HG03571 (cell line): ENCODE data around the gene PARP3.
"Not testable (repeated sequence)": the region's sequence is repeated elsewhere in the genome, so short reads cannot be mapped to it uniquely, and the experiment has no call there.

ENCODE experiments used
- ATAC-seq: cut with Tn5 transposase; IDR thresholded peaks from one replicate; pipeline ENCODE4 v1.9.1; 2021; ENCODE audit not compliant: unreplicated experiment

PARP3 gene

DNA sequence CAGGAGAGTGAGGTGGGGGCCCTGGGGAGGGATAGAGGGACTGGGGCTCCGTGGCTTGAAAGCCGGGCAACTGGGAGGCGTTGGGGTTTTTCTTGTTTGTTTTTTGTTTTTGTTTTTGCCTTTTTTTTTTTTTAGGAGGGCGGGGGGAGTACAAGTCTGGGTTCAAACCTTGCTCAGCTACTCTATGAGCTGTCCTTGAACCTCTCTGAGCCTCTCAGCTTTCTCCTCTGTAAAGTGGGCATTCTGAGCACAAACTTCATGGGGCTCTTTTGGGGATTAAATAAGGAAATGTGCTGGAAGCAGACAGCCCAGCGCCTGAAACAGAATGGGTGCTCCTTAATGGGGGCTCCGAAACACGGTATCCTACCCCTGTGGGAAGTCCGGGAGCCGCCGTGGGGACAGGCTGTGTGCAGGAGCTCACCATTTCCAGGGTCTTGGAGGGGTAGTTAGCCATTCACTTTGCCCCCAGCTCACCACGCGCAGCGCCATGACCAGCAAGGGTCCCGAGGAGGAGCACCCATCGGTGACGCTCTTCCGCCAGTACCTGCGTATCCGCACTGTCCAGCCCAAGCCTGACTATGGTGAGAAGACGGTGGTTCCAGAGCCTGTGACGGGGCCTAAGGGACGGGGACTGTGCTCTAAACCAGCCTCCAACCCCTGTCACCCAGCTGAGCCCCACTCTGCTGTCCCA is 41.6 kb downstream of the PARP3 start:
- ATAC-seq = no peak

DNA sequence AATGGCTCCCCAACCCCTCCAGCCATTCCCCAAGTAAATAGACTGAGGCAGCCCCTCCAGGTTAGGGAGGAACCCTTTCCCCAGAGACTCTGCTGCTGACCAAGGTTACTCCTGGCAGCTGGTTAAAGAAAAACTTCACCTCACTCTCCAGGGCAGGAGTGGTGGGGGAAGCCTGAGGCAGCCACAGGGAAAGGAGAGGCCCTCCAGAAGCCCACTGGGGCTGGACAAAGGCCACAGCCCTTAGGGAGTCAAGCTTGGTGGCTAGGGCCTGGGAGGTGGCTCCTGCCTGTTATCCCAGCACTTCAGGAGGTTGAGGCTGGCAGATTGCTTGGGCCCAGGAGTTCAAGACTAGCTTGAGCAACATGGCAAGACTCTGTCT is 42.1 kb downstream of the PARP3 start:
- ATAC-seq = no peak

DNA sequence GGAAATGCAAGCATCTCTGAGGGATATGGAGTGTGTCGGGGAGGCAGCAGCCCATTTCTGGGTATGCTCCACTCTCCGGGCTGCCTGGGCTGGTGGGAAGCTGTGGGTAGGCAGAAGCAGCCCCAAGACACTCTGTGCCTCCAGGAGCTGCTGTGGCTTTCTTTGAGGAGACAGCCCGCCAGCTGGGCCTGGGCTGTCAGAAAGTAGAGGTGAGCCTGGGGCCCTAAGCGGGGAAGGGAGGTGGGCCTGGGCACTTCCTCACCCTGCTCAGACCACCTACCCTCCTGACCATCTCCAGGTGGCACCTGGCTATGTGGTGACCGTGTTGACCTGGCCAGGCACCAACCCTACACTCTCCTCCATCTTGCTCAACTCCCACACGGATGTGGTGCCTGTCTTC is 42.9 kb downstream of the PARP3 start:
- no peak for ATAC-seq

DNA sequence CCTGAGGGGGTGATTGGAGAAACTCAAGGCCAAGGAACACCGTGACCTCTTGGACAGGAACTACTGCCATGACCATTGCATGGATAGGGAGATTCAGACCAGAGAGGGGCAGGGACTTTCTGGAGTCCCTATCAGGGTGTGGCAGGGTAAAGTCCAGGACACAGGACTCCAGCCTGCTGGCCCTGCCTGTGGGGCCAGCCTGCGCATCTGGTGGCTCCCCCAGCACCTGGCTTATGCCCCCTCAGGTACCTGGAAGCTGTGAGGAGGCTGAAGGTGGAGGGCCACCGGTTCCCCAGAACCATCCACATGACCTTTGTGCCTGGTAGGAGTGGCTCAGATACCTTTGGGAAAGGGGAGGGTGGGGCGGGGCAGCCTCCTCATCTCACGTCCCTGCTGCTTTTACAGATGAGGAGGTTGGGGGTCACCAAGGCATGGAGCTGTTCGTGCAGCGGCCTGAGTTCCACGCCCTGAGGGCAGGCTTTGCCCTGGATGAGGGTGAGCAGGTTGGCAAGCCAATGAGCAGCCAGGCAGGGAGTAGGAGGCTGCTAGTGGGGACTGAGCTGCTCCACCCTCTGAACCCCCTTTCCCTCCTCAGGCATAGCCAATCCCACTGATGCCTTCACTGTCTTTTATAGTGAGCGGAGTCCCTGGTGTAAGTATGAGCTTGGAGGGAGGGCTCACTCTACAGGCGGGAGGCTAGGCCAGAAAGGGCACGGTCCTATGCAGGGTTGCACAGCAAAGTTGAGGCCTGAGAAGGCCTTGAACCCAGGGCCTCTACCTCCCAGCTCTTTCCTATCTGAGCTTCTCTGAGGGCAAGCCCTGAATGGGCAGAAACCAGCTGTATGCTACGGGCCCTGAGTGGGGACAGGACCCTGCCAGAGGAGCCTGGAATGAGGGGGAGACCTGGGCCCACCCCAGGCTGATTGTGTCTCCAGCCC is 44.1 kb downstream of the PARP3 start:
- ATAC-seq = no peak

DNA sequence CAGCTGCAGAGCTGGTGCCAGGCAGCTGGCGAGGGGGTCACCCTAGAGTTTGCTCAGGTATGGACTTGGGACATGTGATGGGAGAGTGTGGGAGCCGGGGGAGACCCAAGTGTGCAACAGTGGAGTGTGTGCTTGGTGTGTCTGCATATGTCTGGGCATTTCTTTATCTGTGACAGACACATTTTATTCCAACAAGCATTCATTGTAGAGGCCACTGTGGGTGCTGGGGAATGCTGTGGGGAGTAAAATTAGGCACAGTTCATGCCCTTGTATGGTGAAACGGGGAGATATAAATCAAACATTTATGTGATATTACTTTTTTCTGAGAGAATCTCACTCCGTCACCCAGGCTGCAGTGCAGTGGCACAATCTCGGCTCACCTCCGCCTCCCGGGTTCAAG is 45.4 kb downstream of the PARP3 start:
- no peak for ATAC-seq

DNA sequence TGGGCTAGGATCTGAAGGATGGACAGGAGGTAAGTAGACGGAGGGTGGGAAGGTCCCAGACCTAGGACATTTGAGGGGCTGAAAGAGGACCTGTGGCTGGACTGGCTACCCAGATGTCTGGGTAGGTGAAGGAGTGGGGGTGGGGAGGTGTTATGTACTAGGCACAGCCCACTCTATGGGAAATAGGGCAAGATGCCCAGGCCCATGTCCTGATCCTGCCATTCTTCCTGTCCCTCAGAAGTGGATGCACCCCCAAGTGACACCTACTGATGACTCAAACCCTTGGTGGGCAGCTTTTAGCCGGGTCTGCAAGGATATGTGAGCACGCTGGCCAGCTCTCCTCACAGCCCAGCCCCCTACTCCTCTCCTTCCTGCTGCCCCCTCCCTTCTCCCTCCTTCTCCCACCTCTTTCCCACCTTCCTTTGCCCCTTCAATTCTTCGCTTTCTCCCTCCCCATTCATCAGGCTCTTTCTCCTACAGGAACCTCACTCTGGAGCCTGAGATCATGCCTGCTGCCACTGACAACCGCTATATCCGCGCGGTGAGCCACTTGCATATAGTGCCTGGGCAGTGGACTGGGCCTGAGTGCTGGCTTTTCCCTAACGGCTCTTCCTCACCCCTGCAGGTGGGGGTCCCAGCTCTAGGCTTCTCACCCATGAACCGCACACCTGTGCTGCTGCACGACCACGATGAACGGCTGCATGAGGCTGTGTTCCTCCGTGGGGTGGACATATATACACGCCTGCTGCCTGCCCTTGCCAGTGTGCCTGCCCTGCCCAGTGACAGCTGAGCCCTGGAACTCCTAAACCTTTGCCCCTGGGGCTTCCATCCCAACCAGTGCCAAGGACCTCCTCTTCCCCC is 46.4 kb downstream of the PARP3 start:
- ATAC-seq = no peak

DNA sequence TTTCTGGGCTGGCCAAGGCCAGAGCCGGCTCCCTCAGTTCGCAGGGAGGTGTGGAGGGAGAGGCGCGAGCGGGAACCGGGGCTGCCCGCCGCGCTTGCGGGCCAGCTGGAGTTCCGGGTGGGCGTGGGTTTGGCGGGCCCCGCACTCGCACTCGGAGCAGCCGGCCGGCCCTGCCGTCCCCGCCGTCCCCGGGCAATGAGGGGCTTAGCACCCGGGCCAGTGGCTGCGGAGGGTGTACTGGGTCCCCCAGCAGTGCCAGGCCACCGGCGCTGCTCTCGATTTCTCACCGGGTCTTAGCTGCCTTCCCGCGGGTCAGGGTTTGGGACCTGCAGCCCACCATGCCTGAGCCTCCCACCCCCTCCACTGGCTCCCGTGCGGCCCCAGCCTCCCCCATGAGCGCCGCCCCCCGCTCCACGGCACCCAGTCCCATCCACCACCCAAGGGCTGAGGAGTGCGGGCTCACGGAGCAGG is 48.4 kb downstream of the PARP3 start:
- not testable (repeated sequence) for ATAC-seq

DNA sequence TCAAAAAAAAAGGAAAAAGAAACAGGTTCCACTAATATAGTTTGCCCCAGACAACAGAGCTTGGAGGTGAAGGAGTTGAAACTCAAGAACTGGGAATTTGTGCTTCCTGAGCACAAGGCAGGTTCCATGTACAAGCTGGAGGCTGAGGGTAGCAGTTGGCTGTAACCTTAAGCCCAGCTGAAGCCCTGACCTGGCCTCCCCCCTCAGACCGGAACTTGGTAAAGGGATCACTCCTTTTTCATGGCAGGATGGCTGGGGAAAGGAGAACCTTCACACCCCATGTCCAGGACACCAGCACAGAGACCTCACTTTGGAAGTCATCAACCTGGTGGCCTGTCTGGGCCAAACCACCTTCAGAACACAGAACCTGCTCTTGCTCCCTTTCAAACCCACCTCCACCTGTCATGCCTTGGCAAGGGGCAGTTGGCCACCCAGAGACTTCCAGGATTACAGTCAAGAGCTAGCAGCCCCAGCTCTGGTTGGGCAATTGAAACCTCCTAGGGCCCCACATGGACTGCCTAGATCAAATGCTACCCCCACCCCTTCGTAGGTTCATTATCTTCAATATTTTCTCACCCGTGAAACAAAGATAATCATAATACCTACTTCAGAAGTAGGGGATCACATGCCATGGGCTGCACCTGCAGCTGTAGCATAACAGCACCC is 50.0 kb downstream of the PARP3 start:
- ATAC-seq = no peak

DNA sequence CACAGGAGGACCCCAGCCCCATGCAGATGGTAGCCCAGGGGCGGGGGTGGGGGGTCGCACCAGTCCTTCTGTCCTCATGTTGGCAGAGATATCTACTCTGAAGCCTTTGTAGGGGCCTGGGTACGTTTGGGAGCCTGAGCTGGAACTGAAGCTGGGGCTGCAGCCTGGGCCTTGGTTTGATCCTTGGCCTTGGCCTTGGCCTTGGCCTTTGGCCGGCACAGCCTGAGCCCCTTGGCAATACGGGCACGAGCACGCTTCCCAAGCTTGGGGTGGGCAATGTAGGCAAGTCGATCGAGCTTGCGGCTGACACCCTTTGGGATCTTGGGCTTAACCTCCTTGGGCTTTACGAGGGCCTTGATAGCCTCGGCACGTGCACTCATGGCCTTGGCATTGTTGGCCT is 51.5 kb downstream of the PARP3 start:
- ATAC-seq = not testable (repeated sequence)

DNA sequence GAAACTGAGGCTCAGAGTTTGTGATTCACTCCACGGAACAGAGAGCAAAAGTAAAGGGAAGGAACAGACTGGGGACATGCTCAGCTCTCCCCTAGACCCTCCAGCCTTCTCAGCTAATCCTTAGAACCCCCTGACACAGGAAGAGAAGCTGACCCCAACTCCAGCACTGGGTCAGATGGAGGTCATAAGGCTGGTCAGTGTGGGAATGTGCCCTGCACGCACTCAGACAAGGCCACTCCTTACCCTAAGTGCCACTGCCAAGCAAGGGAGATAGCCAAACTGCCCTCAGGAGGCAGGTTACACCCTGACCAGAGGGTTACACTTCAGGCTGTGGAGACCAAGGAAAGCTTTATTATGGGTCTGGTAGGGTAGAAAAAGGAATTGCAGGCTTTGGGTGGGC is 52.4 kb downstream of the PARP3 start:
- ATAC-seq = no peak

DNA sequence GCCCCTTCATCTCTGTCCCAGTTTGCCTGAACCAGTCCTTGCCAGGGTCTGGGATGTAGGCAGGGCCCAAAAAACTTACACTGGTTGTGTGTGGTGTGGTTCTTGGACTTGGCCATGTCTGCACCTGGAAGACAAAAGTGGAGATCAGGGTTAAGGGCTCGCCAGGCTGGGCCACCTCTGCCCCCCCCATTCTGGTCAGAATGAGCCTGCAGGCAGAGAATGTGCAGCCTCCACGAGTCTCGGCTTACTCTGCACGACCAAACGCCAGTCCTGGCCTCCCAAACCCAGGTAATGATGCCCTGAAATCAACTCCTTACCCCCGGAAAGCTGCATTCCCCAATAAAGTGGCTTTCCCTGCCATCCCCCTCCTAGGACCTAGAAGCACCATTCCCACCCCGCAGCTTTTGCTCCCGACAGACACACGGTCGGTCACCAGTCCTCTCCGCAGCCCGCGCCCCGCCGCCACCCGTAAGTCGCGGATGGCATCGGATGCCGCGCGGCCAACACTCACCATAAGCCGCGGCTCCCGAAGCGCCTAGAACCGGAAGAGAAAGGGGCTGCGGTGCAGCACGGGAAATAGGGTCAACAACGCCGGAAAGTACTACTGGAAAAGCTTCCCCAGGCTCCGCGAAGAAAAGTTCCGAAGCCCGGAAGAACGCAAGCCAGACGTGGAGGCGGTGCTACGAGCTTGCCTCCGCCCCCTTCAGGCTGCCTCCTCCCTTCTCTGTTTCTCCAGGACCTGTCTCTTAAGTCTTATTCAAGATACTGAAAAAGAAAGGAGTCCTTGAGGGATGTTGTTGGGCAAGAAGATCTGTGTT is 53.4 kb downstream of the PARP3 start, which contains the start of gene RPL29:
Gene RPL29, minus strand, starts transcription at position 550 of the 818 bp plus-strand sequence. Its CDS starts 434 bp downstream, at position 116.
- peak; percentile 82 for ATAC-seq

DNA sequence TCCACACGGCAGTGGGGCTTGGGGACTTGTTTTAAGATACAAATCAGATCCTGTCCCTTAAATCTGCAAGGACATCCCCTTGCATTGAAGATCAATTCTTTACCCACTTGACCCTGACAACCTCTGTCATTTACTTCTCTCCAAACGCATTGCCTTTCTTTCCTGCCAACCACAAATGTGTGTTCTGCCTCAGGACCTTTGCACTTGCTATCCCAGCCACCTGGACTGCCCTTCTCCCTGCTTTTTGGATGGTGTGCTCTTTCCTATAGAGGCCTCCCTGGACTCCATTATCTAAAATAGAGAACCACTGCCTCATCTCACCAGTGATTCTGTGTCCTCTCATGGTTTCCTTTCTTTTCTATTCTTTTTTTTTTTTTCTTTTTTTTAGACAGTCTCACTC is 55.0 kb downstream of the PARP3 start:
- ATAC-seq = no peak

DNA sequence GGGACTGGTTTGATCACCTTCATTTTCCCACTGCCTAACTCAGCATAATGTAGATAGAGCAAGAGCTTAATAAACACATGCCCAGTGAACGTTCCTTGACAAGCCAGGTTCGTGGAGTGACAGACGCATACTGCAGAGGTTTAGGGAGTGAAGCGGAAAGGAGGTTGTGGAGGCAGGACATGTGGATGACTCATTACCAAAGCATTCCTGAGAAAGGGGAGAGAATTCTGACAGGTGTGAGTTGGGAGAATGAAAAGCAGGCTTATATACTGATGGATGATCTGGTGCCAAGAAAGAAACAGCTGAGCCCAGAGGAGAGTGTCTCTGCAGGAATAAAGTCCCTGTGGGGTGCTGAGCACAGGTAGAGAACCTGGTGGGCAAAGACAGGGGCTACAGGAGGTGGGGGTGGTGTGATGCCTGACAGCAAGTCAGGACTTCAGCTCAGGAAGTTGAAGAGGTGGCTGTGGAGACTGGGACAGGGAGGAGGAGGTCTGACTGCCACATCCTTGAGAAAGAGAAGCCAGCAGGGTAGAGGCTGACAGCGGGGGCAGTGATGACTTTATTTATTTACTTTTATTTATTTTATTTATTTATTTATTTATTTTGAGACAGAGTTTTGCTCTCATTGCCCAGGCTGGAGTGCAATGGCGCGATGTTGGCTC is 55.9 kb downstream of the PARP3 start:
- no peak for ATAC-seq
